Activated B cell treated with CpG ODN at 0.5 μM for 24 hours (primary cell): ENCODE measurements around the gene CA12. TPM values are rescaled to one million over a fixed set of nuclear protein-coding genes. Genes with fewer than 3 reads are reported as not detected.

Source experiments
- ATAC-seq: fragments of 200-7000 bp; cut with Tn5 transposase; one replicate; pipeline ENCODE4 v1.10.0; 2021; ENCODE audit warnings: low read depth, mild to moderate bottlenecking, moderate library complexity
- CTCF ChIA-PET: fragments of 350-600 bp; sonication (Branson Sonifier 250); formaldehyde crosslinking; loops from one replicate; lab custom pipeline; 2021; ENCODE audit warnings: antibody characterized with exemption; lab: Charles Lee
- POLR2A ChIA-PET: fragments of 350-600 bp; sonication (Branson Sonifier 250); formaldehyde crosslinking; loops from one replicate; lab custom pipeline; 2021; ENCODE audit warnings: antibody characterized with exemption; lab: Charles Lee
- DNase-seq: peaks from one replicate; pipeline ENCODE4 v3.0.0; 2022
- H3K27ac Mint-ChIP-seq: one replicate; pipeline ENCODE4 v1.8.0; 2020; ENCODE audit warnings: mixed read lengths
- H3K27me3 Mint-ChIP-seq: one replicate; pipeline ENCODE4 v1.8.0; 2021; ENCODE audit warnings: mixed read lengths
- H3K36me3 Mint-ChIP-seq: one replicate; pipeline ENCODE4 v1.8.0; 2021; ENCODE audit warnings: low read depth, mixed read lengths
- H3K4me1 Mint-ChIP-seq: one replicate; pipeline ENCODE4 v1.8.0; 2021; ENCODE audit warnings: mixed read lengths
- H3K4me3 Mint-ChIP-seq: one replicate; pipeline ENCODE4 v1.8.0; 2020; ENCODE audit warnings: mild to moderate bottlenecking, mixed read lengths
- H3K9me3 Mint-ChIP-seq: one replicate; pipeline ENCODE4 v1.8.0; 2020; ENCODE audit warnings: mixed read lengths
- CTCF ChIP-seq: fragments of 200-600 bp; IDR thresholded peaks from one replicate; pipeline ENCODE4 v1.8.0; 2022; ENCODE audit warnings: antibody characterized with exemption, mild to moderate bottlenecking
- intact Hi-C: fragments of 100-400 bp; cut with micrococcal nuclease; formaldehyde crosslinking; loops from one replicate; pipeline ENCODE4 v1.15.1; 2024
- total RNA-seq: library from RNA; stranded (reverse); gene quantifications from 2 replicates; pipeline ENCODE4 v1.2.3, GENCODE V29; 2022

Gene CA12
- total RNA-seq, 1 donor from 2014 or later: not detected

DNA sequence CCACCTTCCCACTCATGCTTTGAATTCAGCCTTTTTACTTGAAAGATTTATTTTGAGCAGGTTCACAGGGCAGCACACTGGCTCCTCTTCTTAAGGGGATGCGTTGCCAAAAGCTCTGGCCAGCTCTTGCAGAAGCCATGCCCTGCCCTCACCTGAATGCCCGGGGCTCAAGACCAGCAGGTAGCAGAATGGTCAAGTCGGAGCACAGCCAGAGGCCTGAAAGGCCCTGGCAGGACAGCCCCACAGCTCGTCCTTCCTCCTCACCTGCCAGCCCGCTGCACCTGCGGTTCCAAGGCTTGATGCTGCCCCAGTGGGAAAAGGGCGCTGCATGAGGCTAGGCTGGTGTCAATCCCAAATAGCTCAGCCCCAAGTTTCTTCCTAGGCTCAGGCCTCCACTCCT lies 13.1 kb downstream of the CA12 start:
- no peaks in the 10 kb centered on the region for H3K36me3 Mint-ChIP-seq
- no peaks in the 10 kb centered on the region for H3K9me3 Mint-ChIP-seq
- H3K4me3 Mint-ChIP-seq: no peak overlapping the region
- TF ChIP-seq CTCF: no peak
- no peak for DNase-seq
- no peak overlapping the region for H3K27ac Mint-ChIP-seq
- H3K27me3 Mint-ChIP-seq: no peaks in the 10 kb centered on the region
- CTCF ChIA-PET: no interaction called here
- POLR2A ChIA-PET: no interaction called here
- intact Hi-C loops: no loop called here
- ATAC-seq: no peak
- peaks cover under 1% of the 10 kb centered on the region for H3K4me1 Mint-ChIP-seq

GRCh38 chr15:63367900-63368299 lies 13.7 kb downstream of the CA12 start:
- Mint-ChIP-seq H3K4me1 (peaks cover 6% of the 10 kb centered on the region), H3K27me3 (no peaks in the 10 kb centered on the region), H3K27ac (no peak overlapping the region), H3K36me3 (no peaks in the 10 kb centered on the region), H3K4me3 (no peak overlapping the region), H3K9me3 (no peaks in the 10 kb centered on the region)
- intact Hi-C loops: no loop called here
- CTCF ChIA-PET: interaction anchor here (1.0 kb wide), 1 partner anchor 34 kb away, joined by 3 read pairs; no protein-coding TSS in a partner anchor
- ATAC-seq: no peak
- POLR2A ChIA-PET: no interaction called here
- TF ChIP-seq CTCF: no peak
- no peak for DNase-seq

- DNase-seq: no peak
- ATAC-seq: no peak
- ChIA-PET POLR2A (no interaction called here), CTCF (interaction anchor here (1.0 kb wide), 1 partner anchor 34 kb away, joined by 3 read pairs; no protein-coding TSS in a partner anchor)
- no peaks in the 10 kb centered on the region for H3K36me3 Mint-ChIP-seq
- no peak for TF ChIP-seq CTCF
- no peaks in the 10 kb centered on the region for H3K27me3 Mint-ChIP-seq
- H3K27ac Mint-ChIP-seq: no peak overlapping the region
- intact Hi-C loops: no loop called here
- H3K9me3 Mint-ChIP-seq: no peaks in the 10 kb centered on the region
- H3K4me1 Mint-ChIP-seq: peaks cover 10% of the 10 kb centered on the region
- H3K4me3 Mint-ChIP-seq: no peak overlapping the region
Measured at GRCh38 chr15:63367390-63367789, 14.3 kb downstream of the CA12 start.

DNA sequence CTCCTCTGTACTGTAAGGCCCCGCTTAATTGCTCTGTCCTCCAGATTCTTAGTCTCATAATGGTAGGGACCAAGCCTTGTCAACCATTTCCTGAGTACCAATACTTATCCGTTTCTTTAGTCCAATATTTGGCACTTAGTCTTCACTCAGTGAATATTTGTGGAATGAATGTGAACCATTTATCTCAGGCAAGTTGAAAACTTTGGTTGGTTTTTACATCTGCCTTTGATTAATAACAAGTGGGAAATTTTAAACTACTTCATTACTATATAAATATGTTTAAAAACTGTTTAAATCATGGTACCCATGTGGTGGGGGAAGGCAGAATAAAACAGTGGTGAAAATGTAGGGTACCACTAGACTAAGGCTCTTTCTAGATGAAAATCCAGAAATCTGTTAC lies 15.2 kb downstream of the CA12 start:
- H3K4me1 Mint-ChIP-seq: peaks cover 19% of the 10 kb centered on the region
- H3K27ac Mint-ChIP-seq: no peak overlapping the region
- no peak overlapping the region for H3K4me3 Mint-ChIP-seq
- no peaks in the 10 kb centered on the region for H3K9me3 Mint-ChIP-seq
- H3K27me3 Mint-ChIP-seq: no peaks in the 10 kb centered on the region
- DNase-seq (no peak), ATAC-seq (no peak)
- ChIA-PET CTCF (no interaction called here), POLR2A (no interaction called here)
- intact Hi-C loops: no loop called here
- H3K36me3 Mint-ChIP-seq: no peaks in the 10 kb centered on the region
- no peak for TF ChIP-seq CTCF

DNA sequence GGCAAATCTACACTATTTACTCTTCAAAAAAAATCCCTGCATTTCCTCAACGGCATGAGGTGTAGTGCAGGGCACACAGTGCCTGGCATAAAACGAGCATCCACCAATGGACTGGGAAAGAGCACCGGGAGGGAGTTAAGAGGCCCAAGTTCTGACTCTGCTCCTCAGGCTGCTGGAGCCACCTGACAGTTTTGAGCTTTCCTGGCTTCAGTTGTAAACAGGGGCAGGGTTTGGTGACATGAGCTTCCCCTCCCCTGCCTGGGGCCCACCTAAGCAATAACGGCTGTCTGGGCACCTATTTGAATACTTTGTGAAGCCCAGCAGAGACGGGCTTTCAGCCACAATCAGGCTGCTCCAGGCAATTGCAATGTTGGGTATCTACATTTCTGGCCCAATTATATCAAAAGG lies 16.4 kb downstream of the CA12 start:
- ChIA-PET CTCF (no interaction called here), POLR2A (no interaction called here)
- Mint-ChIP-seq H3K4me1 (peaks cover 21% of the 10 kb centered on the region), H3K27me3 (no peaks in the 10 kb centered on the region), H3K36me3 (no peaks in the 10 kb centered on the region), H3K4me3 (no peak overlapping the region), H3K9me3 (no peaks in the 10 kb centered on the region), H3K27ac (no peak overlapping the region)
- DNase-seq: no peak
- intact Hi-C loops: no loop called here
- no peak for ATAC-seq
- no peak for TF ChIP-seq CTCF
